Suprapubic skin (tissue), 4 donors: ENCODE measurements around the gene EPB41L5. TPM values are rescaled to one million over a fixed set of nuclear protein-coding genes. Genes with fewer than 3 reads are reported as not detected.

Experiments
- DNase-seq, 2 donors: peaks; one replicate each; pipeline ENCODE4 v3.0.0-alpha.2; 2019; ENCODE audit warnings: low spot score in 2 of 2
- H3K27ac ChIP-seq: fragments of 200-600 bp; sonication (generic); one replicate; pipeline ENCODE4 v1.5.1; 2019
- H3K27me3 ChIP-seq: fragments of 200-600 bp; sonication (generic); one replicate; pipeline ENCODE4 v1.5.1; 2019
- H3K36me3 ChIP-seq: fragments of 200-600 bp; sonication (generic); one replicate; pipeline ENCODE4 v1.5.1; 2019
- H3K4me1 ChIP-seq: fragments of 200-600 bp; sonication (generic); one replicate; pipeline ENCODE4 v1.5.1; 2019
- H3K4me3 ChIP-seq: fragments of 200-600 bp; sonication (generic); one replicate; pipeline ENCODE4 v1.5.1; 2019; ENCODE audit warnings: mild to moderate bottlenecking
- H3K9me3 ChIP-seq: fragments of 200-600 bp; sonication (generic); one replicate; pipeline ENCODE4 v1.5.1; 2019
- CTCF ChIP-seq, 2 donors: fragments of 200-600 bp in 1 of 2; fragments of 450-650 bp in 1 of 2; sonication (generic) in 1 of 2; IDR thresholded peaks; one replicate each; pipeline ENCODE4 v1.5.1; 2016 to 2019; ENCODE audit warnings: antibody characterized with exemption in 2 of 2, mild to moderate bottlenecking in 1 of 2, moderate library complexity in 1 of 2
- EP300 ChIP-seq: sonication (generic); formaldehyde crosslinking; IDR thresholded peaks from one replicate; pipeline ENCODE4 v1.6.1; 2017; ENCODE audit warnings: antibody characterized with exemption
- POLR2A ChIP-seq, 2 donors: fragments of 450-650 bp; IDR thresholded peaks; one replicate each; pipeline ENCODE4 v1.6.1; 2017; ENCODE audit warnings: antibody characterized with exemption in 2 of 2, mild to moderate bottlenecking in 2 of 2, moderate library complexity in 2 of 2
- POLR2AphosphoS5 ChIP-seq, 3 donors: sonication (generic); formaldehyde crosslinking; IDR thresholded peaks; one replicate each; pipeline ENCODE4 v1.6.1; 2017; ENCODE audit warnings: antibody characterized with exemption in 3 of 3
- WGBS: methylation state at CpG from one replicate; pipeline ENCODE4 v1.1.5; 2018; 5-methylcytosine and 5-hydroxymethylcytosine counted together
- total RNA-seq, 4 donors: library from RNA; depleted of rRNA; stranded (reverse); fragments of >200 nt; gene quantifications; one replicate each; pipeline ENCODE4 v1.1.0, GENCODE V29; 2016

Gene EPB41L5
- total RNA-seq, 4 donors from 2014 or later, result 19.5 to 34.6 (median 31.0) TPM

GRCh38 chr2:120001471-120001870 is 11.4 kb upstream of the EPB41L5 start:
- H3K27ac ChIP-seq, result no peak overlapping the region
- 70% methylated on average over 1 of the region's 1 CpG for WGBS
- no peaks in the 10 kb centered on the region for H3K36me3 ChIP-seq
- no peaks in the 10 kb centered on the region for H3K27me3 ChIP-seq
- no peak for TF ChIP-seq CTCF (IDR thresholded peaks at IDR 0.05)
- no peak for TF ChIP-seq POLR2A (IDR thresholded peaks at IDR 0.05)
- TF ChIP-seq POLR2AphosphoS5 (IDR thresholded peaks at IDR 0.05), result no peak
- no peak for TF ChIP-seq EP300
- no peaks in the 10 kb centered on the region for H3K9me3 ChIP-seq
- H3K4me1 ChIP-seq, result no peaks in the 10 kb centered on the region
- no peak overlapping the region for H3K4me3 ChIP-seq
- DNase-seq, result no peak

- no peak for DNase-seq
- Histone ChIP-seq H3K9me3 (no peaks in the 10 kb centered on the region), H3K4me3 (no peak overlapping the region), H3K27me3 (no peaks in the 10 kb centered on the region), H3K4me1 (no peaks in the 10 kb centered on the region), H3K27ac (no peak overlapping the region), H3K36me3 (no peaks in the 10 kb centered on the region)
- no peak for TF ChIP-seq POLR2A (IDR thresholded peaks at IDR 0.05)
- TF ChIP-seq CTCF (IDR thresholded peaks at IDR 0.05), result no peak
- TF ChIP-seq POLR2AphosphoS5 (IDR thresholded peaks at IDR 0.05), result no peak
- TF ChIP-seq EP300, result no peak
Observed at GRCh38 chr2:120004254-120004653, 8.6 kb upstream of the EPB41L5 start.

GRCh38 chr2:120005834-120006521 is 6.9 kb upstream of the EPB41L5 start:
- Histone ChIP-seq H3K27me3 (no peaks in the 10 kb centered on the region), H3K36me3 (no peaks in the 10 kb centered on the region), H3K9me3 (no peaks in the 10 kb centered on the region), H3K4me3 (no peak overlapping the region), H3K4me1 (no peaks in the 10 kb centered on the region), H3K27ac (no peak overlapping the region)
- TF ChIP-seq EP300 (no peak), CTCF (IDR thresholded peaks at IDR 0.05) (no peak), POLR2AphosphoS5 (IDR thresholded peaks at IDR 0.05) (no peak), POLR2A (IDR thresholded peaks at IDR 0.05) (no peak)
- no peak for DNase-seq
- 90% methylated on average over 11 of the region's 11 CpGs for WGBS

GRCh38 chr2:120007851-120008250 is 5.0 kb upstream of the EPB41L5 start:
- Histone ChIP-seq H3K27me3 (no peaks in the 10 kb centered on the region), H3K4me1 (peaks cover 7% of the 10 kb centered on the region), H3K27ac (no peak overlapping the region), H3K36me3 (no peaks in the 10 kb centered on the region), H3K4me3 (no peak overlapping the region), H3K9me3 (no peaks in the 10 kb centered on the region)
- TF ChIP-seq POLR2AphosphoS5 (IDR thresholded peaks at IDR 0.05) (no peak), POLR2A (IDR thresholded peaks at IDR 0.05) (no peak), EP300 (no peak), CTCF (IDR thresholded peaks at IDR 0.05) (no peak)
- no peak for DNase-seq
- WGBS, result 91% methylated on average over 4 of the region's 4 CpGs

GRCh38 chr2:120012363-120012762 is 514 bp upstream of the EPB41L5 start:
- no peak for TF ChIP-seq POLR2AphosphoS5 (IDR thresholded peaks at IDR 0.05)
- TF ChIP-seq POLR2A (IDR thresholded peaks at IDR 0.05), result no peak
- no peak for TF ChIP-seq CTCF (IDR thresholded peaks at IDR 0.05)
- TF ChIP-seq EP300, result no peak
- DNase-seq, result no peak
- H3K4me1 ChIP-seq, result peaks cover 15% of the 10 kb centered on the region
- peak overlapping the region; percentile 82 for H3K4me3 ChIP-seq
- H3K27ac ChIP-seq, result peak overlapping the region; percentile 86
- no peaks in the 10 kb centered on the region for H3K9me3 ChIP-seq
- WGBS, result 26% methylated on average over 8 of the region's 8 CpGs
- no peaks in the 10 kb centered on the region for H3K27me3 ChIP-seq
- H3K36me3 ChIP-seq, result no peaks in the 10 kb centered on the region
